GM13977 (cell line): ENCODE results near the gene CCNL2.

Experiments used
- DNase-seq: peaks from one replicate; pipeline ENCODE4 v3.0.0; 2012; ENCODE audit warnings: low spot score
- in situ Hi-C: fragments of 300-500 bp; cut with MboI; formaldehyde crosslinking; loops from one replicate; pipeline ENCODE4 v1.12.0; 2022; ENCODE audit warnings: low sequenced_read_pairs, low pct_unique_long_range_greater_than_20kb, mixed read lengths, inconsistent platforms; ENCODE audit not compliant: unreplicated experiment
- TF ChIP-seq, protein P1 (sequence below): IDR thresholded peaks from 2 replicates; pipeline ENCODE4 v1.5.1; 2012; ENCODE audit warnings: mild to moderate bottlenecking, control low read depth; ENCODE audit not compliant: insufficient read depth; ENCODE audit errors: extremely low read depth, missing control alignments

Gene CCNL2

GRCh38 chr1:1422465-1423244 is 23.5 kb upstream of the CCNL2 start:
- TF ChIP-seq, protein P1, sequence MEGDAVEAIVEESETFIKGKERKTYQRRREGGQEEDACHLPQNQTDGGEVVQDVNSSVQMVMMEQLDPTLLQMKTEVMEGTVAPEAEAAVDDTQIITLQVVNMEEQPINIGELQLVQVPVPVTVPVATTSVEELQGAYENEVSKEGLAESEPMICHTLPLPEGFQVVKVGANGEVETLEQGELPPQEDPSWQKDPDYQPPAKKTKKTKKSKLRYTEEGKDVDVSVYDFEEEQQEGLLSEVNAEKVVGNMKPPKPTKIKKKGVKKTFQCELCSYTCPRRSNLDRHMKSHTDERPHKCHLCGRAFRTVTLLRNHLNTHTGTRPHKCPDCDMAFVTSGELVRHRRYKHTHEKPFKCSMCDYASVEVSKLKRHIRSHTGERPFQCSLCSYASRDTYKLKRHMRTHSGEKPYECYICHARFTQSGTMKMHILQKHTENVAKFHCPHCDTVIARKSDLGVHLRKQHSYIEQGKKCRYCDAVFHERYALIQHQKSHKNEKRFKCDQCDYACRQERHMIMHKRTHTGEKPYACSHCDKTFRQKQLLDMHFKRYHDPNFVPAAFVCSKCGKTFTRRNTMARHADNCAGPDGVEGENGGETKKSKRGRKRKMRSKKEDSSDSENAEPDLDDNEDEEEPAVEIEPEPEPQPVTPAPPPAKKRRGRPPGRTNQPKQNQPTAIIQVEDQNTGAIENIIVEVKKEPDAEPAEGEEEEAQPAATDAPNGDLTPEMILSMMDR = no peak

DNA sequence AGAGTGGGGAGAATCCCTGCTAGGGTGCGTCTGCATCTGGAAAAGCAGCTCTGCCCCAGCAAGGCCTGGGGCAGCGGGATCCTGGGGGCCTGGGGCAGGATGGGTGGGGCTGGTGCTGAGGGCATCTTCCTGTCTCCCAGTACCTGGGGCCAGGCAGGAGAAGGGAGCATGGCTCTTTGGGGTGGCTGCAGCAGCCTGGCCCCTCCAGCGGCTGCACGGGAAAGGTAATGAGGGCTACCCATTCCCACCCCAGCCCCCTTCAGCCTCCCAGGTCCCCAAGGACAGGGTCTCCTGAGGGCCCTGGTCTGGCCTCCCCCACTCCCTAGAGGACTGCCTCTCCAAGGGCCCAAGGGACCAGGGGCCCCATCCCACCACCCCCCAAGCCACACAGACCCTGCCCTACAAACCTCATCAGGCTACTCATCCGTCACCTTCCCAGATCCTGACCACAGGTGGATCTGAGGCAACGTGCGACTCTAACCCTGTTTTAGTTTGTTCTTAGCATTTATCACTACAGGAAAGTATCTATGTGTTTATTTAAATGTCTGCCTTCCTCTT is 22.9 kb upstream of the CCNL2 start:
- no peak for DNase-seq
- TF ChIP-seq, protein P1 = no peak
- in situ Hi-C loops = no loop called here

More at GRCh38 chr1:1422465-1423244, 23.5 kb upstream of the CCNL2 start:
- in situ Hi-C loops = no loop called here
- DNase-seq = no peak

DNA sequence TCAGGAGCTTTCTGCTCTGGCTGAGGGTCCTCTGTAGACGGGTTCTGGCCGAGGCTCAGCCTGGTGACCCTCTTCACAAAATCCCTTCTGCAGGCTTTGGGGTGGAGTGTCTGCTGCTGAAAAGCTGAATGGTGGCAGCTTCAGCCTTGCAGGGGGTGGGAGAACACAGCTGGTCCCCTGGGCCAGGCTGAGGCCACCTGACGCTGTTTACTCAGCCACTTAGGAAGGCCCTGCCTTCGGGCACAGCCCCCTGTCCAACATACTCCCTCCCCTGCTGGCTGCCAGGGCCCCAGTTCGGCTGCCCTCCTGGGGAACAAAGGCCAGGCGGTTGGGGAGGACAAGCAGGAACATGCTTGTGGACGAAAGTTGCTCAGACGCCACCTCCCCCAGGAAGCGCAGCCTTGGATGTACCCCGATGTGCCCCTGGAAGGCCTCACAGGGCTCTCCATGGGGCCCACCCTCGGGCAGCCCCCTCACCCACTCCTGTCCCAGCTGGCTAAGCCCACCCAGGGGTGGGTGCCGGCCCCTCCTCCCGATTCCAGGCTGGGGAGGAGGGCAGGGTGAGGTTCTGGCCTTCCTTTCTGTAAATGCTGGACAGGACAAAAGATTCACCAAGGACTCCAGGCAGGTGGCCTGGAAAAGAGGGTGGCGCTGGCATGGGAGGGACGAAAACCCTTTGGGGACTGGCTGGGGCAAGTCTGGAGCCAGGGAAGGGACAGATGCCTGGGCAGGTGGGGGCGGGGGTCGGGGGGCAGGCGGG is 22.2 kb upstream of the CCNL2 start, which contains the start of gene ANKRD65:
TSS of gene ANKRD65 (minus strand) at position 130 of the 760 bp plus-strand sequence. CDS start 271 bp downstream, outside the sequence.
- TF ChIP-seq, protein P1 = no peak
- no peak for DNase-seq
- in situ Hi-C loops = no loop called here

DNA sequence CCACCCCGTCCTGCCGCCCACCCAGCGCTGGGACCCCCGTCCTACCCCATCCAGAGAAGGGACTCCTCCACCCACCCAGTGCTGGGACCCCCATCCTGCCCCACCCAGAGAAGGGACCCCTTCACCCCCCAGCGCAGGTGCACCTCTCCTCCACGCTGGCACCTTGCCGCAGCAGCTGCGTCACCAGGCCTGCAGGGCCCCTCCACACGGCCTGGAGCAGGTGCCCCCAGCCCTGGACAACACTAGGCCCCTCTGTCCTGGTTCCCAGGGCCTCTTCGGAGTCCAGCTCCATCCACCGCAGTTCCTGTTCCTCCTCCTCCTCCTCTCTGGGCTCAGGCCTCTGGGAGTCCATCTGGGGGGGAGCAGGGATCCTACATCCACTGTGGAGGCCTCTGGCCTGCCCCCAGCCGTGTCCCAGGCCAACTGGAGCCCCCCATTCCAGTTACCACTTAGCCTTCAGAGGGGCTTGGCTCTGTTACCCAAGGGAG is 21.6 kb upstream of the CCNL2 start:
- TF ChIP-seq, protein P1 = no peak
- in situ Hi-C loops = no loop called here
- DNase-seq = no peak

GRCh38 chr1:1419813-1420653 is 20.9 kb upstream of the CCNL2 start:
- TF ChIP-seq, protein P1 = peak; percentile 20
- peak; percentile 40 for DNase-seq
- in situ Hi-C loops = no loop called here
